ENCODE measurements around the gene GTSE1. TPM values are rescaled to one million over a fixed set of nuclear protein-coding genes. Genes with fewer than 3 reads are reported as not detected.

Gene GTSE1
- total and polyA plus RNA-seq, 2 of the 13 experiments (the other 11 are each of a cell fraction or from before 2014, with no cell fraction given) = 10.7 to 13.5 TPM

GRCh38 chr22:46267431-46268279 is 29.0 kb upstream of the GTSE1 start, which contains the start of gene TTC38 (continued):
- TF ChIP-seq, protein P1, sequence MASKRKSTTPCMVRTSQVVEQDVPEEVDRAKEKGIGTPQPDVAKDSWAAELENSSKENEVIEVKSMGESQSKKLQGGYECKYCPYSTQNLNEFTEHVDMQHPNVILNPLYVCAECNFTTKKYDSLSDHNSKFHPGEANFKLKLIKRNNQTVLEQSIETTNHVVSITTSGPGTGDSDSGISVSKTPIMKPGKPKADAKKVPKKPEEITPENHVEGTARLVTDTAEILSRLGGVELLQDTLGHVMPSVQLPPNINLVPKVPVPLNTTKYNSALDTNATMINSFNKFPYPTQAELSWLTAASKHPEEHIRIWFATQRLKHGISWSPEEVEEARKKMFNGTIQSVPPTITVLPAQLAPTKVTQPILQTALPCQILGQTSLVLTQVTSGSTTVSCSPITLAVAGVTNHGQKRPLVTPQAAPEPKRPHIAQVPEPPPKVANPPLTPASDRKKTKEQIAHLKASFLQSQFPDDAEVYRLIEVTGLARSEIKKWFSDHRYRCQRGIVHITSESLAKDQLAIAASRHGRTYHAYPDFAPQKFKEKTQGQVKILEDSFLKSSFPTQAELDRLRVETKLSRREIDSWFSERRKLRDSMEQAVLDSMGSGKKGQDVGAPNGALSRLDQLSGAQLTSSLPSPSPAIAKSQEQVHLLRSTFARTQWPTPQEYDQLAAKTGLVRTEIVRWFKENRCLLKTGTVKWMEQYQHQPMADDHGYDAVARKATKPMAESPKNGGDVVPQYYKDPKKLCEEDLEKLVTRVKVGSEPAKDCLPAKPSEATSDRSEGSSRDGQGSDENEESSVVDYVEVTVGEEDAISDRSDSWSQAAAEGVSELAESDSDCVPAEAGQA (IDR thresholded peaks at IDR 0.05; ENCODE audit: low read depth) = no peak
- TF ChIP-seq, protein P1 (CRISPR knock-in tag; IDR thresholded peaks at IDR 0.05; ENCODE audit: borderline replicate concordance) = no peak
- 0 out of 2 replicates have a peak, but pooled peaks have one; percentile 16 for TF ChIP-seq BRD4 (CRISPR knock-in tag; IDR thresholded peaks at IDR 0.05)
- no peak for TF ChIP-seq EZH2 (conservative IDR thresholded peaks at IDR 0.05; ENCODE audit: low read depth, low read length)
- TF ChIP-seq ARID5B (CRISPR knock-in tag; IDR thresholded peaks at IDR 0.05) = peak; percentile 61; the same call in 1 of the 2 replicates
- TF ChIP-seq MAFK (conservative IDR thresholded peaks at IDR 0.05 in 1 of 2, IDR thresholded peaks at IDR 0.05 in 1 of 2; ENCODE audit: low read length in 2 of 2) = no peak
- TF ChIP-seq ZNF781 (CRISPR knock-in tag; IDR thresholded peaks at IDR 0.05; ENCODE audit: borderline replicate concordance, not compliant biosample characterization) = peak; percentile 3
- peak; percentile 76 for TF ChIP-seq HDAC1 (CRISPR knock-in tag; IDR thresholded peaks at IDR 0.05)
- TF ChIP-seq POGK (CRISPR knock-in tag; conservative IDR thresholded peaks at IDR 0.05) = peak; percentile 67; the same call in 1 of the 2 replicates
- TF ChIP-seq NFE2 (CRISPR knock-in tag; IDR thresholded peaks at IDR 0.05) = no peak
- peak; percentile 65; the same call in 1 of the 2 replicates for TF ChIP-seq ZNF770 (CRISPR knock-in tag; IDR thresholded peaks at IDR 0.05)
- TF ChIP-seq ZNF230 (CRISPR knock-in tag; IDR thresholded peaks at IDR 0.05) = no peak; the same call in 1 of the 2 replicates
- no peak for TF ChIP-seq ZFP82 (CRISPR knock-in tag; IDR thresholded peaks at IDR 0.05; ENCODE audit: borderline replicate concordance)
- TF ChIP-seq ZNF552 (CRISPR knock-in tag; IDR thresholded peaks at IDR 0.05; ENCODE audit: borderline replicate concordance) = no peak

Measured in HepG2 (cell line).